Endodermal cell (in vitro differentiated cells): ENCODE measurements around the gene TMEM213. TPM values are rescaled to one million over a fixed set of nuclear protein-coding genes. Genes with fewer than 3 reads are reported as not detected.
A peak's percentile ranks its signal among the peaks of the same experiment; 100 is the strongest.

Experiments used
- DNase-seq: peaks from one replicate; pipeline ENCODE4 v3.0.0-alpha.2; 2017
- H3K27ac ChIP-seq: 2 replicates; pipeline ENCODE4 v1.5.1; 2013; ENCODE audit warnings: mild to moderate bottlenecking, low read depth, low read length, moderate library complexity
- H3K27me3 ChIP-seq: 2 replicates; pipeline ENCODE4 v1.6.1; 2013; ENCODE audit warnings: mild to moderate bottlenecking, low read length, moderate library complexity; ENCODE audit not compliant: insufficient read depth, control insufficient read depth, poor library complexity, severe bottlenecking
- H3K36me3 ChIP-seq: 2 replicates; pipeline ENCODE4 v1.7.0; 2013; ENCODE audit warnings: mild to moderate bottlenecking, low read length, moderate library complexity; ENCODE audit not compliant: control insufficient read depth, insufficient read depth
- H3K4me1 ChIP-seq: one replicate; pipeline ENCODE4 v1.7.0; 2013; ENCODE audit warnings: low read length; ENCODE audit not compliant: control insufficient read depth, insufficient read depth
- H3K4me3 ChIP-seq: 2 replicates; pipeline ENCODE4 v1.5.1; 2013; ENCODE audit warnings: mild to moderate bottlenecking, low read length, moderate library complexity
- H3K9ac ChIP-seq: 2 replicates; pipeline ENCODE4 v1.6.1; 2013; ENCODE audit warnings: mild to moderate bottlenecking, low read length, moderate library complexity; ENCODE audit not compliant: poor library complexity, severe bottlenecking; ENCODE audit errors: extremely low read depth
- H3K9me3 ChIP-seq: 2 replicates; pipeline ENCODE4 v1.6.1; 2013; ENCODE audit warnings: mild to moderate bottlenecking, low read length, moderate library complexity; ENCODE audit not compliant: control insufficient read depth
- H3K27ac Mint-ChIP-seq: 2 replicates; pipeline ENCODE4 v1.8.0; 2020; ENCODE audit warnings: mixed read lengths
- H3K27me3 Mint-ChIP-seq: 2 replicates; pipeline ENCODE4 v1.8.0; 2021; ENCODE audit warnings: mild to moderate bottlenecking, mixed read lengths; ENCODE audit not compliant: insufficient read depth
- H3K36me3 Mint-ChIP-seq: 2 replicates; pipeline ENCODE4 v1.8.0; 2020; ENCODE audit warnings: low read depth, mixed read lengths
- H3K4me1 Mint-ChIP-seq: 2 replicates; pipeline ENCODE4 v1.8.0; 2020; ENCODE audit warnings: mixed read lengths
- H3K4me3 Mint-ChIP-seq: 2 replicates; pipeline ENCODE4 v1.8.0; 2020; ENCODE audit warnings: mild to moderate bottlenecking, moderate library complexity, mixed read lengths
- H3K9me3 Mint-ChIP-seq: 2 replicates; pipeline ENCODE4 v1.8.0; 2020; ENCODE audit warnings: mild to moderate bottlenecking, mixed read lengths
- CTCF ChIP-seq: fragments of 200-600 bp; sonication (generic); conservative IDR thresholded peaks from 2 replicates; pipeline ENCODE4 v1.5.0; 2021; ENCODE audit warnings: antibody characterized with exemption, mild to moderate bottlenecking
- WGBS, 2 experiments: methylation state at CpG; one replicate each; pipeline versions ENCODE4 v1.1.5 to v1.1.7; 2013; ENCODE audit warnings: missing lambda C conversion rate in 2 of 2, mixed read lengths in 1 of 2; ENCODE audit not compliant: insufficient coverage in 1 of 2, insufficient read length in 1 of 2; 5-methylcytosine and 5-hydroxymethylcytosine counted together
- total RNA-seq, 2 donors: library from RNA; stranded (reverse); fragmentation: NEBNext Ultra II Directional in 1 of 2; extraction: Animal tissue kit (Norgen Biotek cat#: 25700) in 1 of 2; gene quantifications; 2 replicates in 1 of 2; 3 replicates in 1 of 2; pipeline ENCODE4 v1.2.1, GENCODE V29; 2021

The TMEM213 gene
- total RNA-seq, 2 donors from 2014 or later: not detected

GRCh38 chr7:138798836-138799235 is 1.0 kb downstream of the TMEM213 start:
- no peaks in the 10 kb centered on the region for H3K27me3 ChIP-seq
- H3K36me3 Mint-ChIP-seq: no peaks in the 10 kb centered on the region
- H3K4me1 ChIP-seq: no peaks in the 10 kb centered on the region
- H3K36me3 ChIP-seq: no peaks in the 10 kb centered on the region
- DNase-seq: no peak
- H3K27ac Mint-ChIP-seq: no peak overlapping the region
- no peaks in the 10 kb centered on the region for H3K9me3 Mint-ChIP-seq
- no peak overlapping the region for H3K9ac ChIP-seq
- H3K9me3 ChIP-seq: no peaks in the 10 kb centered on the region
- H3K27me3 Mint-ChIP-seq: peaks cover 10% of the 10 kb centered on the region
- TF ChIP-seq CTCF: no peak
- H3K4me3 Mint-ChIP-seq: peak overlapping the region; percentile 44
- H3K27ac ChIP-seq: no peak overlapping the region
- H3K4me1 Mint-ChIP-seq: peaks cover 13% of the 10 kb centered on the region
- H3K4me3 ChIP-seq: no peak overlapping the region
- 91 to 100% methylated on average over 2 to 5 of the region's 5 CpGs for WGBS, 2 experiments

GRCh38 chr7:138799336-138800000 is 1.7 kb downstream of the TMEM213 start:
- H3K4me3 ChIP-seq: no peak overlapping the region
- no peaks in the 10 kb centered on the region for H3K27me3 ChIP-seq
- H3K36me3 Mint-ChIP-seq: no peaks in the 10 kb centered on the region
- DNase-seq: no peak
- H3K4me1 ChIP-seq: no peaks in the 10 kb centered on the region
- H3K9ac ChIP-seq: no peak overlapping the region
- TF ChIP-seq CTCF: no peak
- no peaks in the 10 kb centered on the region for H3K36me3 ChIP-seq
- H3K9me3 Mint-ChIP-seq: no peaks in the 10 kb centered on the region
- peaks cover 13% of the 10 kb centered on the region for H3K27me3 Mint-ChIP-seq
- H3K27ac Mint-ChIP-seq: no peak overlapping the region
- 79 to 90% methylated on average over 2 to 6 of the region's 7 CpGs for WGBS, 2 experiments
- no peak overlapping the region for H3K4me3 Mint-ChIP-seq
- no peaks in the 10 kb centered on the region for H3K9me3 ChIP-seq
- H3K4me1 Mint-ChIP-seq: peaks cover 13% of the 10 kb centered on the region
- no peak overlapping the region for H3K27ac ChIP-seq

GRCh38 chr7:138801256-138801655 is 3.5 kb downstream of the TMEM213 start:
- Histone ChIP-seq H3K9ac (no peak overlapping the region), H3K27ac (no peak overlapping the region), H3K36me3 (no peaks in the 10 kb centered on the region), H3K4me3 (no peak overlapping the region), H3K9me3 (no peaks in the 10 kb centered on the region), H3K4me1 (no peaks in the 10 kb centered on the region), H3K27me3 (no peaks in the 10 kb centered on the region)
- peaks cover 13% of the 10 kb centered on the region for H3K4me1 Mint-ChIP-seq
- DNase-seq: no peak
- no peak overlapping the region for H3K4me3 Mint-ChIP-seq
- TF ChIP-seq CTCF: no peak
- H3K9me3 Mint-ChIP-seq: no peaks in the 10 kb centered on the region
- no peak overlapping the region for H3K27ac Mint-ChIP-seq
- peaks cover 13% of the 10 kb centered on the region for H3K27me3 Mint-ChIP-seq
- 91 to 100% methylated on average over 1 to 3 of the region's 3 CpGs for WGBS, 2 experiments
- H3K36me3 Mint-ChIP-seq: no peaks in the 10 kb centered on the region
